ENCODE data around the gene FRS2.

Gene FRS2

DNA sequence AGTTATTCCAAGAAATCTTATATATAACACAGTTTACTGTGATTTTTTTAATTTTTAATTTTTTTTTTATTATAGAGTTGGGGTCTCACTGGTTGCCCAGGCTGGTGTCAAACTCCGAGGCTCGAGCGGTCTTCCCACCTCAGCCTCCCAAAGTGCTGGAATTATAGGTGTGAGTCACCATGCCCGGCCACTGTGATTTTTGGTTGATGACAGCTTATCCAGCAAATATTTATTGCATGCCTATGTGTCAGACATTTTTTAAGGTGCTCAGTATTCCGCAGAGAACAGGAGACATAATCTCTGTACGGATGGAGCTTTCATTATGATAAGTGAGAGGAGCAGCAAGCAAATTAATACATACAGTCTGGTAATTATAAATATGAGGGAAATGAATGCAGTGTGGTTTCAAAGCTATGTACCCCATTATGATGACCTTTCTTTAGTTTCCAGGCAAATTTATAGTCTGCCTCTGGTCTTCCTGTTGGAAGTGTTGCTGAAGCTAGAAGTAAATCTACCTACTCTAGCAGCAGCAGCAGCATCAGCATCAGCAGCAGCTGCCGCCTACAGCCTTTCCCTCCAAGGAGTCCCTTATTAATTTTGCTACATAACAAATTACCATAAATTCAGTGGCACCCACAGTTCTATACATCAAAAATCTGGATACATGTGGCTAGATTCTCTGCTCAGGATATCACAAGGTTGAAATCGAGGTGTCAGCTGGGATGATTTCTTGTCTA, 32.3 kb downstream of the FRS2 start:
- no peak for DNase-seq

DNA sequence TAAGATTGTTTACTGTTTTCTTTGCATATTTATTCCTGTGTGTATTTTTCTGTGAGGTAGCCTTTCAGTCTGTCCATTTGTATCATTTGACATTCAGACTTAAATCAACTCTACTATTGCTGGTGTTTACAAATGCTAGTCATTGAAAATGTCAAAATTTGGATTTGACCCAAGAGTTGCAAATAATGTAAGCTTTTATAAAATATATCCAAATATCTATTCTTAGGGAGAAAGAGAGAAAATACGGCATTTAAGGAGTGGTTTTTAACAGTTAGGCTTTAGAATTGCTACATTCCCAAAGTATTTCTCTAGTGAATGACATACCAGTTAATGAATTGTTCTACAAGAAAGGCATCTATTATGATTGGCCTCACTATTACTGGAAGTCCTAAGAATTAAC, 37.9 kb downstream of the FRS2 start:
- no peak for DNase-seq

DNA sequence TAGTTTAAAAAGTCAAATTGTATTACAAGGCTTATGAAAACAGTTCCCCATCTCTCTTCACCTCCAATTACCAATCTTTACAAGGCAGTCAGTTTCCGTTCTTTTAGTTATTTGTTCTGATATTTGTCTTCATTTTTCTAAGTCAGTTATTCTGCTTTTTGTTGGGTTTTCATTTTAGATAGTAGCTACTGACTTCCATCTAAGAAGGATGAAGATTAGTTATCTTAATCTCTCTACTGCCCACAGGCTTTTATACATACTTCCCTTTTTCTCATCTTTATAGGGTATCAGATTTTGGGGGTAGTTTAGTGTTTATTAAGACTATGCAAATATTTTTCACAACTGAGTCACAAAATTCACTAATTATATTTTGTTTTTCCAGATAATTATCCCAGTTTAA, 38.4 kb downstream of the FRS2 start:
- DNase-seq, result peak; percentile 49

DNA sequence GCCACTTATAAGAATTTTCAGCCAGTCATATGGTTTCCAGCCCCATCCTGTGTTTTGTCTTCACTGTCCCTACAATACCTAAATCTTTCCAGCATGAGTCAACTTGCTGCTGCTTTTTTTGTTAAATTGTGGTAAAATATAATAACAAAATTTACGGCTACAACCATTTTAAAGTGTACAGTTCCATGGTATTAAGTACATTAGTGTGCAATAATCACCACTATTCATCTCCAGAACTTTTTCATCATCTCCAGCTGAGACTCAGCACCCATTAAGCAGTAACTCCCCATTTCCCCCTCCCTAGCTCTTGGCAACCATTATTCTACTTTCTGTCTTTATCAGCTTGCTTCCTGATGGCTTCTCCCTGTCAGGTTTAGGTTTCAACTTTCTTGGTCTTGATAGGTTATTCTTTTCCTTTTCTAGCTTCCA, 39.1 kb downstream of the FRS2 start:
- DNase-seq, result peak; percentile 10

DNA sequence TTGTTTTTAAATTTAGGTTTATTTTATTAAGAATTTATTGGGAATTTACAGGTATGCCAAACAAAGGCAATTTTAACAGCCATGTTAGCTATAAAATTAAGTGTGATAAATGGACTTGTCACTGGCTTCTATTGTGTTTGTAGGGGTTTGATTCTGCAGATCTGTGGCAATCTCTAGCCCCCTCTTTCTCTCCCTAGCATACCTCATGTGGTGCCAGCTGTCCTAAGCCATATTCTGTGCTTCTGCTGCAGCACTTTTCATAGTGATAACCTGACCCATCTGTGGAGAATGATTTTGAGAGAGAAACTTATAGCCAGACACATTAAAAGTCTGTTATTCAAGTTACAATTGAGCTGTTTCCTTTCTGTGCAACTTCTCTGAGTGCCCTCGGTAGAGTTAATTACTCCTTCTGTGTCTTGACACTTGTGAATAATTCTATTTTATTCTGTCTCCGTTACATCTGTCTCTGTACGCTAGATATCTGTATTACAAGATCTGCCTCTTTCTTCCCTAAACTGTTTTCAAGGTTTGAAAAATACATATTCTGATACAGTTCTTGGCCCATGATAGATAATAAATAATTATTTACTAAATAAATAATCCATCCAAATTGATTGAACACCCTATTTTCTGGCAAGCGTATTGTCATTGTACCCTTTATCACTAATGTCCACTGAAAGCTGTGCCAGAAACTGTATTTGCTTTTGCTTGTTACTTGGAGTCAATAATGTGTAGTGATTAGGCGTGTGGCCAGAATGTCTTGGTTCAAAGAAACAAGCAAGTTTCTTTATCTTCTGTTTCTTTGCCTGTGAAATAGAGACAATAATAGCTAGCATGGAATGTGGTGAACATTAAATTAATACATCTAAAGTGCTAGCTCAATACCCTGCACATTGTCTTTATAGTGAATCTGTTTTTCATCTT, 40.0 kb downstream of the FRS2 start:
- DNase-seq, result no peak

DNA sequence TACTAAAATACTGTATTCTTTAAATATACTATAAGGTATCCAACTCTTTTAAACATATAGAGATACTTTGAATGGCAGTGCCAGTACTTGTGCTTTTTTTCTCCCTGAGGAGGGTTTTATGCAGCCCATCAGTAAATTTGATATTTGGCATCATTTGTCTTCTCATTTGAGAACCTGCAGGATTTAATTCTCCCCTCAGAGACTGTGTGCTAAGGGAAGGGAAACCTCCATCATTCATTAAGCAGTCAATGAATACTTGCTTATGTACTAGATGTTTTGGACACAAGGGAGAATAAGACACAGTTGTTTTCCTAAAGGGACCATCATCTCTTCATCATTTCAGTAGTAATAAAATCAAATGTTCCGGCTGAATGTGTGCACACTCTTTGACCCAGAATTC, 40.8 kb downstream of the FRS2 start:
- no peak for DNase-seq

DNA sequence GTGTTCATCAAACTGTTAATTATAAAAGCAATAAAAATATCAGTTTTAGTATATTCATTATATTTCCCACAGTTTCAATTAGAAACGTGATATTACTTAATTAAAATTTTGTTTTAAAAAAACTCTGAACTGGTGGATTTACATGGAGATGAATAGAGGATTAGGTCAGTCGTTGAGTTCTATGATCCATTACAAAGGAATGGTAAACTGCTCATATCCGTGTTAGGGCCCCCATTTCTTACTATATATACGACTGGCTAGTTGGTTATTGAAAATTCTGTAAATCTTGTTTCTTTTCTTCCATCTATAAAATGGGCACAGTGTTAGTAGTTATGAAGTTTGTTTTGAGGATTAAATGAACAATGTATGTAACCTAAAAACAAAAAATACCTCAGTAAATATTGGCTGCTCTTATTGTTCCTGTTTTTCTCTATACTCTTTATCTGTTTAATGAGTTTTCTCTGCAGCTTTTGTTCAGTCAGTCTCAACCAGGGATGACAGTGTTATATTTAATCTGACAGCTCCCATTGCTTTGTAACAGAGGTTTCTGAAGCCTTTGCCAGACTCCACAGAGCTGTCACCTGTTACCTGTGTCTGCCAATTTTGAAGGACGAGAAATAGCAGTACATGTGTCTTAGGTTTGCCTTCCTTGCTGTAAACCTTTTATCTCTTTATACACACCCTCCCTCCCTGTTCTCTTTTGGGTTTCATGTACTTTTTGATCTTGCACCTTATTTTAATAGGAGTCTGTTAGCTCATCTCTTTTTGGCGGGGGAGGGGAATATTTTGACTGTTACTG, 41.5 kb downstream of the FRS2 start:
- peak; percentile 24 for DNase-seq

DNA sequence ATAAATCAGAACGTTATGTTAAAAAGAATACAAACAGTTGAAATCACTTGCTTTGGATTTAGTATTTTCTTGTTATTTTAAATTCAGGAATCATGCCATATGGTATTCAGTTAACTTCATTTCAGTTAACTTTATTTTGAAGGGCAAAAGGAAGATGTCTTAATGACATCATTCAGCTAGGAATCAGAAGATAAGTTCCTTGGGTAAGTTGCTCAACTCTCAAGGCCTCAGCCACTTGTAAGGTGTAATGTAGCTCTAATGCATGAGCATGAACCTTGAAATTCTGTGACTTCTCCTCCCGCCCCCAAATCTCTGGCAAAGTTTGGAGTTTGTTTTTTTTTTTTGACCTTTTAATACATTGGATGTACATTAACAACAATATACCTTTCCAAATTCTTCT, 42.6 kb downstream of the FRS2 start:
- DNase-seq, result peak; percentile 20

DNA sequence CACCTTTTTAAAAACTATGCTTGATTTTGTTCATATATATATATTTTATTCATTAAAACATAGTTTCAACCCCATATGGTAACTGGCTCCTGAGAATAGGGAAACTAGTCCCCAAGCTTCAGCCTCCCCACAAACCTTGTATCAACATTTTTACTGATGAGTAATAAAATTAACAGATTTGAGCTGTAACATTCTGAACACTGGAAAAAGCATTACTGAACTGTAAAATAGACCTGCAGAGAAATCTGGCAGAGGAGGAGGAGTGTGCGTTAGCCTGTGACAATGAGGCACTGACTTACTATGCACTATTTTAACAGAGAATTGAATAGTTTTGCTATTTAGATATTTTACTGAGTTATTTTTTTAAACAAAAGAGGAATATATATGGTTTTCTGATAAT, 43.1 kb downstream of the FRS2 start:
- DNase-seq, result no peak

DNA sequence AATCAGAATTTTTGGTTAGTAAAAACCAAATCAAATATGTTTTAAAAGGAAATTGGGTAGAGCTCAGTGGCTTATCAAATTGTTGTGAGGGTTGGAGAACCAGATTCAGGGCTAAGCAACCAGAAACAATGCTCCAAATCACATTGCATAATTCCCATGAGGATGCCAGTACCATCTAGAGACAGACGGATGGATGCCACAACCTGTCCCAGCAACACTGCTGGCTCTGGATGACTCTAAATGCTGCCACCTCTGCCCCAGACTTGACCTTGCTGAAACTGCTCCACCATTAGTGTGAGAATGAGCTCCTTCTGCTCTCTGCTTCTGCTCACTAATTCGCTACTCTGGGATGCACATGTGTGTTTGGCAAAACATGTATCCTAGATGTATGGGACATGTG, 43.9 kb downstream of the FRS2 start:
- DNase-seq, result no peak

DNA sequence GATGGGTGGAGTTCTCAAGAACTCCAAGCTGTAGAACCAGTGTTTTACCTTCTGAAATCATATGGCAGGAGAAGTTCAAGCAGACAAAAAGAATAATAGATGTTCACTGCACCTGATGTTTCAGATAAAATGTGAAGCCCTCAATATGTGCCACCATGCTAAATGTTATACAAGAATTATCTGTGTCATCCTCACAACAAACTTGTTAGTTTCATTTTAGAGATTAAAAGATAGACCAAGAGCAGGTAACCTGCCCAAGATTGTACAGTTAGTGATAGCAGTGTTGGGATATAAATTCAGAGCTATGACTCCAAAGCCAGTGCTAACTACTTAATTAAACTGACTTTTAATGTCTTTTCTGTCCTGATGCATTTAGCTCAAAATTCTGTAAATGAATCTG, 44.7 kb downstream of the FRS2 start:
- DNase-seq, result no peak

DNA sequence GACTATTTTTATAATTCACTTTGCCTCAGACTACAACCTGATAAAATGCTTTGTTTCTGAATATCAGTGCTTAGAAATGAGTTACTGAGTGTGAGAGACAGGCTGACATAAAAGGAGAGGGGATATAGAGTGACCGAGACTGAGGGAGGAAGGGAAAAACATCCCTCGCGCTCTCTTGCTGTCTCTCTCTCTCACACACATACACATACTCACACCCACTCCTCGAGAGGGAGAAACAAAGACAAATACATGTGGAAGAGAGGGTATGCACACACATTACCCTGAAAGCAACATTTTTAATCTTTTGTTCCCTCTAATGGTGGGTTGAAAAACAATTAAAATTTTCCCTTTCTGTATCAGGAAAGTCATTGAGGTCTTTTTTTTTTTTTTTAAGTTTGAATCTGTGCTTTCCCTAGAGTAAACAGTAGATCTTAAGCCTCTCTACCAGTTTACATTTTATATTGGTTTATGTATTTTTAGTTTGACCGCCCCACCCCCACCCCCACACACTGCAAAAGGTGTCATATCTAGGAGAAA, 45.3 kb downstream of the FRS2 start:
- DNase-seq, result no peak

DNA sequence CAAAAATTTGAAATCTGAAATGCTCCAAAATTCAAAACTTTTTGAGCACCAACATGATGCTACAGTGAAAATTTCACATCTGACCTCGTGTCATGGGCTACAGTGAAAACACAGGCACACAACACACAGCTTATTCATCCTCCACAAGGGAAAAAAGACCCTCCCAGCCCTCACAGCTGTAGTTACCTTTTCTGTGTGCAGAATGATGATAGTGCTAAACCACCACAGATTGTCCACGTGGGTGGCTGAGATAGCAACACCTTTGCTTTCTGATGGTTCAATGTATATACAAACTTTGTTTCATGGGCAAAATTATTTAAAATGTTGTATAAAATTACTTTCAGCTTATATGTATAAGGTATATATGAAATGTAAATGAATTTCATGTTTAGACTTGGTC, 46.8 kb downstream of the FRS2 start:
- DNase-seq, result peak; percentile 33

DNA sequence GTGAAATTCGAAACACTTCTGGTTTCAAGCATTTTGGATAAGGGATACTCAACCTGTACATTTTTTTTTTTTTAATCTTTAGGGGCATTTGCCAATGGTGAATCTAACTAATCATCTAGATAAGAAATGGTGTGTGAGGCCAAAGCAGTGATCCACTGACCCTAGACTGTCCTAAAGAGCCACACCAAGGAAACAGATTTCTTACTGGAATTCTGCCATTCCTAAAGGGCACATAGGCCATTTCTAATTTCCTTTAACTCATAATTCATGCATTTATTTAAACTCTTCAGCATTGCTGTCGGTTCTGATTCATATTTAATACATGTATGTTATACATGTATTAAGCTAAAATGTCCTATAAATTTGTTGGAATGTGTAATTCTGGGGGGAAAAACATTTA, 47.2 kb downstream of the FRS2 start:
- no peak for DNase-seq

DNA sequence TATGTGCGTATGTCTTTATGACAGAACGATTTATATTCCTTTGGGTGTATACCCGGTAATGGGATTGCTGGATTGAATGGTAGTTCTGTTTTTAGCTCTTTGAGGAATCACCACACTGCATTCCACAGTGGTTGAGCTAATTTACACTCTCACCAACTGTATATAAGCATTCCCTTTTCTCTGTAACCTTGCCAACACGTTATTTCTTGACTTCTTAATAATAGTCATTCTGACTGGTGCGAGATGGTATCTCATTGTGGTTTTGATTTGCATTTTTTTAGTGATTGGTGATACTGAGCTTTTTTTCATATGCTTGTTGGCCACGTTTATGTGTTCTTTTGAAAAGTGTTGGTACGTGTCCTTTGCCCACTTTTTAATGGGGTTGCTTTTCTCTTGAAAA, 49.7 kb downstream of the FRS2 start:
- DNase-seq, result no peak

DNA sequence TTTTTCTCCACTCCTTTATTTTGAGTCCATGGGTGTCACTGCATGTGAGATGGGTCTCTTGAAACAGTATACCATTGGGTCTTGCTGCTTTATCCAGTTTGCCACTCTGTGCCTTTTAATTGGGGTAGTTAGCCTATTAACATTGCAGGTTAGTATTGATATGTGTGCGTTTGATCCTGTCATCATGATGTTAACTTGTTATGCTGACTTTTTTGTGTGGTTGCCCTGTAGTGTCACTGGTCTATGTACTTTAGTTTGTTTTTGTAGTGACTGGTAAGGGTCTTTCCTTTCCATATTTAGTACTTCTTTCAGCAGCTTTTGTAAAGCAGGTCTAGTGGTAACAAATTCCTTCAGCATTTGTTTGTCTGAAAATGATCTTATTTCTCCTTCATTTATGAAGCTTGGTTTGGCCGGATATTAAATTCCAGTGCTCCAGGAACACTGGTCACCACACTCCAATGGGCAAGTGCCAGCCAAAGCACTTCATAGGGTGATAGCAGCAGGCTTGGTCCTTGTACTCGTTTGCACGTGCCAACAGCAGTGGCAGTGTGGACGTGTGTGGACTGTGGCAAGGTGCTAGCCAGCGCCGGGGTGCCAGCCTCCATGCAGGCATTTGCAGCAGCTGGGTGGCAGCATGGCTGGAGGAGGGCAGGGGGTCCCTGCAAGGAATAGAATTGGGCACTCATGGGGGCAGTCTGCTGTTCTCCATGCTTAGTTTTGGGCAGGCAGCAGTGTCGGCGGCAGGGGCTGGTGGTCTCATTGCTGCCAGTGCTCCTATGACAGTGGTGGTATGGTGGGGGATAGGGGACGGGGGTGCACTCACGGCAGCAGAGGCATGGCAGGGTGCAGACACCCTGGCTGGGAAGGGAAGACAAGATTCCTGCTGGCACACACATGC, 53.5 kb downstream of the FRS2 start:
- DNase-seq, result no peak

DNA sequence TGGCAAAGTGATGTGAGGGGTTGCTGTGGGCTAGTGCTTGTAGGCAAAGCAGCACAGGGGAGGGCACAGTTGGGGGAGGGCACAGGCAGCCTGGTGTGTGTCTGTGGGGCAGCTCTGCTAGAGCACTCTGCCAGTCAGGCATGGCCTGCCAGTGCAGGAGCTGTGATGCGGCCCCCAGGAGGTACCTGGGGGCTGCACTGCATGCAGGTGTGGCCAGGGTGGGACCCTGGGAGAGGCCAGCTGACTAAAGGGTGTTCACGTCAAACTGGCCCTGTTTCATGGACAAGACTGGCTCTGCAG, 54.1 kb downstream of the FRS2 start:
- no peak for DNase-seq

DNA sequence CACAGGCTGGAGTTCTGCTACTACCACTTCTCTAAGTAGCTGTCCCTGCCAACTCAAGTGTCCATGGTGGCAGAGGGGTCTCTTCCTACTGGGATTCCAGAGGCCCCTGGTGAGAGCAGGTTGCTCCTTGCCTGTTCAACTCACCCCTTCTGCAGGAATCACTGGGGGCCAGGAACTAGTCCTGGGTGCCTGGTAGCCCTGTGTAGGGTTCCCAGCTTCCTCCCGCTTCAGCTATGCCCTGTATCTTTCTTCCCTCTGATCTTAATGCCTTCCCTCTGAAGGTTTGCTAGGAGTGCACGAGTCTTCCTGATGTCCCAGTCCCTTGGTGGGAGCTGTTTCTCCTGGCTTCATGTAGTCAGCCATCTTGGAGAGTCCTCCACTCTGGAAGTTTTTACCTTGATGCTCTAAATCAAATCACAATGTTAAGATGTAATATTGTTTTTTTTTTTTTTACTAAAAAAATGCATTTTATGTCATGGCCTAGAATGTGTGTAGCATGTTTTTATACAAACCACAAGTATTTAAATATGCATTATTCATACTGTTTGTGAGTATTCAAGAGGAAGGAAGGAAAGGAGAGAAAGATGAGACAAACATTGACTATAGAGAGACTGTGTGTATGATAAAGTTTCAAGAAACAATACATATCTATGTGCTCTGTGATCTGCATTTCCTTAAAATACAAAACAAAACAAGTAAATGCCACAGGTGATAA, 54.7 kb downstream of the FRS2 start:
- DNase-seq, result no peak

DNA sequence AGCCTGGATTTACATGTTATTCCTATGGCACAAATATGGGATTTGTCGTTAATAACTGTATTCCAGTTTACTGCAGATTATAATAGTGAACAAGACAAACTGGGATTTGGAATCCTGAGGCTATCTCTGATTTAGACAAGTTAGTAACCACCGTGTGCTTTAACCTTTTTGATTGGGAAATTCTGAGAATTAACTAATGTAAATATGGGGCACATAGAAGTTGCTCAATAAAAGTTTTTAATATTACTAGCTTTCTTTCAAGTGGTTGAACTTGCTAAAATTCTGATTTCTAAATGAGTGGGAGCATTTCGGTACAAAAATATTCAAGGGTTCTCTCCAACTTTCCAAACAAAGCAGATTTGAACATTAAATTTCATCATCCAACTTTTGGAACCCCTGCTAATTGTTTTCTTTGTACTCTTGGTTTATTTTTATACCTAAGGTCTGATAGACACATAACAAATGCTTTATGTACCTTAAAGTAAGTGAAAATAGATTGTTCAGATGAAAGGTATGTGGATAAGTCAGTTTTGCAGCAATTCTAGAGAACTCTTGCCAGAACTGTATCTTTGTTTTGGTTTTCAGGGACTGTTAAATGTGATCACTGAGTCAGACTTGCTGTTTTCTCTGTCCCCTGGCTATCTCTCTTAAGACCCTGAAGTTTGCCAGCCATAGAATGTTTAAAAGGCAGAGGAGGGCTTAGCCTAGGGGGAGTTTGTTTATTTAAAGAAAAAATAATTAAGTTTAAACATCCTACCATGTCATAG, 57.5 kb downstream of the FRS2 start:
- no peak for DNase-seq

DNA sequence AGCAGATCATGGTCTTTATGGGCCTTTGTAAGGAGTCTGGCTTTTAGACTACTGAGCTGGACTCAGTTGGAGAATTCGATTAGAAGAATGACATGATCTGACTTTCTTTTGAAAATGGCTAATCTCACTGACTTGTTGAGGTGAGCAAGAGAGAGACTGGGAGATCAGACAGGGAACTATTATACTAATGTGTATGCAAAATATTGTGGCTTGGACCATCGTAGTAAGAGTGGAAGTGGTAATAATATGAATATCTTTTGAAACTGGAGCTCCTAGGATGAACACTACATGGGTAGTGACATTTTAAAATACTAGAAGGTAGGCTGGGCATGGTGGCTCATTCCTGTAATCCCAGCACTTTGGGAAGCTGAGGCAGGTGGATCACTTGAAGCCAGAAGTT, 58.8 kb downstream of the FRS2 start:
- no peak for DNase-seq

DNA sequence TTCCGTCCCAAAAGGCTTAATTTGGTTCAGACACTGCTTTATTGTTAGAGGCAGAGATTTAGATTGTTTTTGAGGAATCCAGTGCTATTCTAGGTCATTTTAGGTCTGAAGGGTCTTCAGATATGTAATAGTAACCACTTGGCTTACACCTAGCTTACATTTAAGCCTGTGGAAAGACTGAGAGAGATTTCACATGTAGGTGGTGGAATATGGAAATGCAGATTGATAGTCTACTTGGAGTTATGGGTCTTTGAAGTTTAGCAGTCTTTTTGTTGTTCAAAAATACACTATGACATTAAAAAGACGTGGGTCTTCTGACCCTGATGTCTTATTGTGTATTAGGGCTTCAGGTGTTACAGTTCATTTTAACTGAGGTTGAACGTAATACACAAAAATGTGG, 63.7 kb downstream of the FRS2 start:
- no peak for DNase-seq

Data from hematopoietic multipotent progenitor cell treated with erythropoietin and hydrocortisone succinate and interleukin-3 and kit ligand, for 6 days (in vitro differentiated cells).